ENCODE measurements around the gene ZNF618. TPM values are rescaled to one million over a fixed set of nuclear protein-coding genes. Genes with fewer than 3 reads are reported as not detected.

ZNF618 gene
- total RNA-seq, 1 donor from 2014 or later = 1.9 TPM

GRCh38 chr9:114051706-114052105 is 175.6 kb downstream of the ZNF618 start:
- Histone ChIP-seq H3K9me3 (replicated peaks) (no peaks in the 10 kb centered on the region), H3K36me3 (peaks cover 23% of the 10 kb centered on the region), H3K27ac (replicated peaks) (no peak overlapping the region), H3K4me1 (no peaks in the 10 kb centered on the region), H3K27me3 (ENCODE audit: low read depth) (no peaks in the 10 kb centered on the region), H3K4me3 (no peak overlapping the region)
- DNase-seq = no peak
- no peak for TF ChIP-seq CTCF (IDR thresholded peaks at IDR 0.05; ENCODE audit: borderline replicate concordance)
- intact Hi-C loops (cut with micrococcal nuclease) = no loop called here

- no peak for TF ChIP-seq CTCF (IDR thresholded peaks at IDR 0.05; ENCODE audit: borderline replicate concordance)
- Histone ChIP-seq H3K27ac (replicated peaks) (no peak overlapping the region), H3K27me3 (ENCODE audit: low read depth) (no peaks in the 10 kb centered on the region), H3K4me1 (no peaks in the 10 kb centered on the region), H3K4me3 (no peak overlapping the region), H3K36me3 (peaks cover 17% of the 10 kb centered on the region), H3K9me3 (replicated peaks) (no peaks in the 10 kb centered on the region)
- no peak for DNase-seq
- intact Hi-C loops (cut with micrococcal nuclease) = no loop called here
These were observed 177.3 kb downstream of the ZNF618 start for GRCh38 chr9:114053246-114054005.

- no peak for TF ChIP-seq CTCF (IDR thresholded peaks at IDR 0.05; ENCODE audit: borderline replicate concordance)
- H3K36me3 ChIP-seq = peaks cover 9% of the 10 kb centered on the region
- H3K4me3 ChIP-seq = no peak overlapping the region
- H3K27ac ChIP-seq (replicated peaks) = no peak overlapping the region
- no peaks in the 10 kb centered on the region for H3K9me3 ChIP-seq (replicated peaks)
- no peak for DNase-seq
- H3K4me1 ChIP-seq = peaks cover 7% of the 10 kb centered on the region
- intact Hi-C loops (cut with micrococcal nuclease) = no loop called here
- H3K27me3 ChIP-seq (ENCODE audit: low read depth) = no peaks in the 10 kb centered on the region
These were observed 178.1 kb downstream of the ZNF618 start for GRCh38 chr9:114054191-114054690.

- intact Hi-C loops (cut with micrococcal nuclease) = no loop called here
- H3K36me3 ChIP-seq = peaks cover under 1% of the 10 kb centered on the region
- no peaks in the 10 kb centered on the region for H3K27me3 ChIP-seq (ENCODE audit: low read depth)
- H3K4me3 ChIP-seq = no peak overlapping the region
- no peak overlapping the region for H3K27ac ChIP-seq (replicated peaks)
- H3K4me1 ChIP-seq = peaks cover 15% of the 10 kb centered on the region
- TF ChIP-seq CTCF (IDR thresholded peaks at IDR 0.05; ENCODE audit: borderline replicate concordance) = no peak
- no peak for DNase-seq
- H3K9me3 ChIP-seq (replicated peaks) = no peaks in the 10 kb centered on the region
These were observed 179.0 kb downstream of the ZNF618 start for GRCh38 chr9:114055061-114055460.

- H3K27me3 ChIP-seq (ENCODE audit: low read depth) = peaks cover 6% of the 10 kb centered on the region
- DNase-seq = no peak
- intact Hi-C loops (cut with micrococcal nuclease) = no loop called here
These were observed 179.8 kb downstream of the ZNF618 start for GRCh38 chr9:114055894-114056293.

More at GRCh38 chr9:114055894-114056293, 179.8 kb downstream of the ZNF618 start:
- Histone ChIP-seq H3K9me3 (replicated peaks) (no peaks in the 10 kb centered on the region), H3K36me3 (no peaks in the 10 kb centered on the region), H3K4me3 (no peak overlapping the region), H3K27ac (replicated peaks) (no peak overlapping the region), H3K4me1 (peaks cover 17% of the 10 kb centered on the region)
- no peak for TF ChIP-seq CTCF (IDR thresholded peaks at IDR 0.05; ENCODE audit: borderline replicate concordance)
